HG03460 (cell line): ENCODE results near the gene CCDC40.
"Not testable (repeated sequence)": the region's sequence is repeated elsewhere in the genome, so short reads cannot be mapped to it uniquely, and the experiment has no call there.

Experiments used
- ATAC-seq: cut with Tn5 transposase; IDR thresholded peaks from one replicate; pipeline ENCODE4 v1.9.1; 2021; ENCODE audit not compliant: unreplicated experiment

The CCDC40 gene

DNA sequence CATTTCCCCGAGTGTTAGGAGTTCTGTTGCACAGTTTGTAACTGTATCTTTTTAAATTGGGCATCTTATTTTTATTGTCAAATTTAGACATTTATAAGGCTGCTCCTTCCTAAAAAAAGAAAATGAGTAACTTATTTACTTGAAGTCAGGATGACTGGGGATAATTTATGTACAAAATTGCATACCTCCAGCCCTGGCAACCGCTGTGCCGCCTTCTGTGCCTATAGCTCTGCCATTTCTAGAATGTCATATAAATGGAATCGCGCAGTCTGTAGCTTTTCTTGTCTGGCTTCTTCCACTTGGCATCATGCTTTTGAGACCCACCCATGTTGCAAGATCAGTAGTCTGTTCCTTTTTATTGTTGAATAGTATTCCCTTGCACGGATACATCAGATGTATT is 36.0 kb downstream of the CCDC40 start:
- ATAC-seq: no peak

GRCh38 chr17:80080081-80080480 is 43.6 kb downstream of the CCDC40 start:
- no peak for ATAC-seq

GRCh38 chr17:80081596-80081995 is 45.2 kb downstream of the CCDC40 start:
- no peak for ATAC-seq

- ATAC-seq: no peak
Observed at GRCh38 chr17:80082403-80083135, 46.1 kb downstream of the CCDC40 start.

- ATAC-seq: no peak
Observed at GRCh38 chr17:80083136-80083661, 46.8 kb downstream of the CCDC40 start.

DNA sequence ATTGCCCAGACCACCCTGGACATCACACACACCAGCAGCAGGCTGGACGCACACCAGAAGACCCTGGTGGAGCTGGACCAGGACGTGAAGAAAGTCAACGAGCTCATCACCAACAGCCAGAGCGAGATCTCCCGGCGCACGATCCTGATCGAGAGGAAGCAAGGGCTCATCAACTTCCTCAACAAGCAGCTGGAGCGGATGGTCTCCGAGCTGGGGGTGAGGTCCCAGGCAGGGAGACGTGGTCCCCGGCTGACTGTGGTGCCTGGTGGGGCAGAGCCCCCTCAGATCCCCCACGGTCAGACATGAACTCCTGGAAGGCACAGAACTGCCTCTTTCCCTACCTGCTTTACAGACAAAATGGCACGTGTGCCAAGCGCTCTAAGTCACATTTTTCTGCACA is 48.3 kb downstream of the CCDC40 start:
- no peak for ATAC-seq

DNA sequence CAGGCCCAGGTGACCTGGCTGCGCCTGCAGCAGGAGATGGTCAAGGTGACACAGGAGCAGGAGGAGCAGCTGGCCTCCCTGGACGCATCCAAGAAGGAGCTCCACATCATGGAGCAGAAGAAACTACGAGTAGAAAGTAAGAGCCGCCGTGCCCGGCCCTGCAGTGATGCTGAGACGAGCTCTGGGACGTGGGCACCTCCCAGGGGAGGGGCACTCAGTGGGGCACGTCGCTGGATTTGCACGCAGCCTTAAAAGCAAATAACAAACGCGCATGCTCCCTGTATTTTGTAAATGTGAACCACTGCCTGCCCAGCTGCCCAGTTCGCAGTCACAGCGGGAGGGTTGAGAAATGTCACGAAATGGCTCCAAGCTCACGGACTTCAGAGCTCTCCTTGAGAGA is 49.6 kb downstream of the CCDC40 start:
- no peak for ATAC-seq

GRCh38 chr17:80086616-80087015 is 50.2 kb downstream of the CCDC40 start:
- no peak for ATAC-seq

DNA sequence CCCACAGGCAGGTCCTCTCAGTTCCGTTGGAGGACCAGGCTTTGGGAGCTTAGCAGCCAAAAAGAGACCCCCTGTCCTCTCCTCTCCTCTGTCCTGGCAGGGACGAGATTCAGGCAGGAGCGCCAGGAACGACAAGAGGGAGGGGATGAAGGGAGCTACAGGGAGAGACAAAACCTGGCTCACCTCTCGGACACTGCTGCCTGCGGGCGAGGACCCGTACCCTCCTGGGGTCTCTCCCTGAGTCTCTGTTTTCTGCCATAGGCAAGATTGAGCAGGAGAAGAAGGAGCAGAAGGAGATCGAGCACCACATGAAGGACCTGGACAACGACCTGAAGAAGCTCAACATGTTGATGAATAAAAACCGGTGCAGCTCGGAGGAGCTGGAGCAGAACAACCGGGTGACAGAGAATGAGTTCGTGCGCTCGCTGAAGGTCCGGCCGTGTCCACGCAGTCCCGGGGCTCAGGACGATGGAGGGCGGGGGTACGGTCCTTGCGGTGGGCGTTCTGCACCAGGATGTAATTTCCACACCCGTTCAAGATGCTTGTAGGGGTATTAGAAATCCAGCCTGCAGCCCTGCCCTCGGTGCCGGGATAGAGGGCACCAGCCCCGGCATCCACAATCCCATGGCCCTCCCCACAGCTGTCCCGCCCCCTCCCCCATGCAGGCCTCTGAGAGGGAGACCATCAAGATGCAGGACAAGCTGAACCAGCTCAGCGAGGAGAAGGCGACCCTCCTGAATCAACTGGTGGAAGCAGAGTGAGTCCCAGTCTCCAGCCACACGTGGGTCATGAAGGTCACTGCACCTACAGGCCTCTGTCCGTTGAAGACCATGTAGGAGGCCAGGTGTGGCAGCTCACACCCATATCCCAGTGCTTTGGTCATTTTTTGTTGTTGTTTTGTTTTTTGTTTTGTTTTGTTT is 51.2 kb downstream of the CCDC40 start:
- no peak for ATAC-seq

DNA sequence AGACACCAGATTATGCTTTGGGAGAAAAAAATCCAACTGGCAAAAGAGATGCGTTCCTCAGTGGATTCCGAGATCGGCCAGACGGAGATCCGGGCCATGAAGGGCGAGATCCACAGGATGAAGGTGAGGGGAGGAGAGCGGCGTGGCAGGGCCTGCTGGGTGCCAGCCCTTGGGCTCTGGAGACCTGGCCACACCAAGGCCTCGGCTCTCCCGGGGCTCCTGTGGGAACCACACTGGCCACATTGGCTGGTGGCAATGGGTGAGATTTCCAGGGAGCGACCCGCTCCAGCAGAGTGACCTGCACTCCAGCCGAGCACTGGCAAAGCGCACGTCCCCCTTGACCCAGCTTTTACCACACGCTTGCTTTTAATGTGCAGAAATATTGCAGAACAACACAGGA is 53.3 kb downstream of the CCDC40 start:
- no peak for ATAC-seq

DNA sequence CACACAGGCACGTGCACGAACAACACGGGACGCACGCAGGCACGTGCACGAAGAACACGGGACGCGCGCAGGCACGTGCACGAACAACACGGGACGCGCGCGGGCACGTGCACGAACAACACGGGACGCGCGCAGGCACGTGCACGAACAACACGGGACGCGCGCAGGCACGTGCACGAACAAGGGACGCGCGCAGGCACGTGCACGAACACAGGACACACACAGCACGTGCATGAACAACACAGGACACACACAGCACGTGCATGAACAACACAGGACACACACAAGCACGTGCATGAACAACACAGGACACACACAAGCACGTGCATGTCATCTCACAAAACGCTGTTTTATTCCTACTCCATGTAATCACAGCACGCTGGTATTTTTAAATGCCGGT is 53.7 kb downstream of the CCDC40 start:
- not testable (repeated sequence) for ATAC-seq

GRCh38 chr17:80091376-80091775 is 54.9 kb downstream of the CCDC40 start:
- no peak for ATAC-seq

- no peak for ATAC-seq
Observed at GRCh38 chr17:80092959-80093358, 56.5 kb downstream of the CCDC40 start.

DNA sequence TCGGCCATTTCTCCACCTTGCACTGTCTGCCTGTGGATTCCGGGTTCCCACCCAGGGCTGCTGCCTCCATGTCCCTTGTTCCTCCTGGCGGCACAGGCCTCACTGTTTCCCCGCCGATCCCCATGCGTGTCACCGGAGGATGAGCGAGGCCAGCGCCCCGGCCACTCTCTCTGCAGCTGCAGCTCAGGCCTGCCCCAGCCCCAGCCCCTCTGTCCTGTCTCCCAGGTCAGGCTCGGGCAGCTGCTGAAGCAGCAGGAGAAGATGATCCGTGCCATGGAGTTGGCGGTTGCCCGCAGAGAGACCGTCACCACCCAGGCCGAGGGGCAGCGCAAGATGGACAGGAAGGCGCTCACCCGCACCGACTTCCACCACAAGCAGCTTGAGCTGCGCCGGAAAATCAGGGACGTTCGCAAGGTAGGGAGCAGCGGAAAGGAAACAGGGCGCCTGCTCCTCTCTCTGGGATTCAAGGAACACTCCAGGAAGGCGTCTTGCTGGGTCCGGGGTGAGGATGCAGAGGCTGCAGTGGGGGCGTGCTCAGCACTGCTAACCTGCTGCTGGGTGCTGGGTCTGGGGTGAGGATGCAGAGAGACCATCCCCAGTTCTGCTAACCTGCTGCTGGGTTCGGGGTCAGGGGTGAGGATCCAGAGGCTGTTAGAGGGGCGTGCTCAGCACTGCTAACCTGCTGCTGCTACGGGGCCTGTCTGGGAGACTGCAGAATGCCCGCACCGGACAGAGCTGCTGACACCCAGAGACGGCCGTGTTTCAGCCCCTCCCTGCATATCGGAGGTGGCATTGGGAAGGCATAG is 58.8 kb downstream of the CCDC40 start:
- no peak for ATAC-seq

GRCh38 chr17:80095844-80096475 is 59.5 kb downstream of the CCDC40 start:
- ATAC-seq: no peak

DNA sequence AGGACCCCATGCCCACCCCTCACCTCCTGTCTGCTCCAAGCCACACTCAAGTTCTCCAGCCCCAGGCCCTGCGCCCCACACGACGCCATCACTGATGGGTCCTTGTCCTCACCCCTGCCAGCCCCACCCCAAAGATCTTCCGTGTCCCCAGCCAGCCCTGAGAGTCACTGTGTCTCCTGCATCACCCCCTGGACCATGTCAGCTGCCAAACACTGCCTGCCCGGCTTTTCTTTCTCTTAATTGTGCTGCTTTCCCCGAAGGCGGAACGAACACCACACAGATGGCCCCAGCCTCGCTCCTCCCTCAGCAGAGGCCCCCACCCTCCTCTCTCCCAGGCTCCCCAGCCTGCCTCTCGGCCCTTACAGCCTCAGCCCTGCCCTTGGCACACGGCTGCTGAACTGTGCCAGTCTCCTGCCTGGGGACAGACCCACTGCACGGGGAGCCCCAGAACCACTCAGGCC is 60.1 kb downstream of the CCDC40 start:
- no peak for ATAC-seq

- ATAC-seq: no peak
Observed at GRCh38 chr17:80097127-80097621, 60.7 kb downstream of the CCDC40 start.

GRCh38 chr17:80097844-80098691 is 61.6 kb downstream of the CCDC40 start:
- no peak for ATAC-seq

DNA sequence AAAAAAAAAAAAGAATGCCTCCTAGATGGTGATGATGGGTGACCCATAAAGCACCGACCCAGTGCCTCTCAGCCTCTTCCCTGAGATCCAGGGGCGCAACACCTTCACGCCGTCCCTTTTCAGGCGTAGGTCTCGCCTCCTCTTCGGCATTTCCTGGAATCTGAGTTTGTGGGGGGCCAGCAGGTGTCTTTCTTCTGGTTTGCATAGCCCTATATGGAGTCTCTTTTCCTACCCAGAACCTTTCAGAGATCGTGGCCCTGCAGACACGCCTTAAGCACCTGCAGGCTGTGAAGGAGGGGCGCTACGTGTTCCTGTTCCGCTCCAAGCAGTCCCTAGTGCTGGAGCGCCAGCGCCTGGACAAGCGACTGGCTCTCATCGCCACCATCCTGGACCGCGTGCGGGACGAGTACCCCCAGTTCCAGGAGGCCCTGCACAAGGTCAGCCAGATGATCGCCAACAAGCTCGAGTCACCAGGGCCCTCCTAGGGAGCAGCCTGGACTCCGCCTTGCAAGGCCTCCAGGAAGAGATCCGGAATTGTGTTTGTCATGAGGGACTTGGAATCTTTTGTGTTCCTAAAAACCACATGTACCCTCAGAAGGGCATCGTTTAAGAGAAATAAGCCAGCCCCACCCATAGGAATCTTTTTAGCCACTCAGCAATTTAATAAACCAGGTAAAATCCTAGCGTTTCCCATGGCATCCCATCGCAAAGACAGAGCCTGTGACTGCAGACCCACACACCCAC is 63.0 kb downstream of the CCDC40 start:
- no peak for ATAC-seq
